ENCODE data around the gene COL15A1. TPM values are rescaled to one million over a fixed set of nuclear protein-coding genes. Genes with fewer than 3 reads are reported as not detected.

Gene COL15A1
- total and polyA plus RNA-seq, 2 of the 13 experiments (the other 11 are each of a cell fraction or from before 2014, with no cell fraction given) = not detected

GRCh38 chr9:98907055-98907454 is 36.7 kb upstream of the COL15A1 start (continued):
- TF ChIP-seq DMTF1 (CRISPR knock-in tag; IDR thresholded peaks at IDR 0.05) (no peak), ZNF318 (CRISPR knock-in tag; IDR thresholded peaks at IDR 0.05) (no peak), ZNF567 (CRISPR knock-in tag; IDR thresholded peaks at IDR 0.05; ENCODE audit: borderline replicate concordance) (no peak), ZNF460 (CRISPR knock-in tag; IDR thresholded peaks at IDR 0.05; ENCODE audit: borderline replicate concordance) (no peak), ZNF510 (CRISPR knock-in tag; IDR thresholded peaks at IDR 0.05; ENCODE audit: low read depth) (no peak), ZNF558 (CRISPR knock-in tag; IDR thresholded peaks at IDR 0.05; ENCODE audit: borderline replicate concordance) (no peak), RFX3 (CRISPR knock-in tag; IDR thresholded peaks at IDR 0.05) (no peak), MIXL1 (CRISPR knock-in tag; IDR thresholded peaks at IDR 0.05) (no peak)
